Fibroblast of lung (primary cell): ENCODE results near the gene MAEA.

Experiments
- EZH2 ChIP-seq: IDR thresholded peaks from 2 replicates; pipeline ENCODE4 v1.5.1; 2012; ENCODE audit warnings: low read length, control low read depth, mild to moderate bottlenecking; ENCODE audit errors: missing control alignments
- TF ChIP-seq, protein P1 (sequence below), 2 donors: IDR thresholded peaks in 1 of 2; conservative IDR thresholded peaks in 1 of 2; 1 replicate in 1 of 2; 2 replicates in 1 of 2; pipeline ENCODE4 v1.5.1; 2011 to 2012; ENCODE audit warnings: low read length in 2 of 2, control low read depth in 1 of 2, inconsistent platforms in 1 of 2, low read depth in 1 of 2, mild to moderate bottlenecking in 1 of 2

DNA sequence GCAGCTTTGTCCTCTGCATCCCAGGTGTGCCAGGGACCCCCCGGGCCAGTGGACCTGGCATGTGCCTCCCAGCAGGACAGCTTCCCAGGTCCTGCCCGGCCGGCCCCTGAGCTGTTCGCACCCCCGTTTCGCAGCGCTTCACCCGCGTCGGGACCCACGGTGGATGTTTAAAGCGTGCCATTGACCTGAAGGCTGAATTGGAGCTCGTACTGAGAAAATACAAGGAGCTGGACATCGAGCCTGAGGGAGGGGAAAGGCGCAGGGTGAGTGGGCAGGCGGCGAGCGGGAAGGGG, 65.2 kb downstream of the MAEA start:
- TF ChIP-seq EZH2: no peak
- TF ChIP-seq, protein P1, sequence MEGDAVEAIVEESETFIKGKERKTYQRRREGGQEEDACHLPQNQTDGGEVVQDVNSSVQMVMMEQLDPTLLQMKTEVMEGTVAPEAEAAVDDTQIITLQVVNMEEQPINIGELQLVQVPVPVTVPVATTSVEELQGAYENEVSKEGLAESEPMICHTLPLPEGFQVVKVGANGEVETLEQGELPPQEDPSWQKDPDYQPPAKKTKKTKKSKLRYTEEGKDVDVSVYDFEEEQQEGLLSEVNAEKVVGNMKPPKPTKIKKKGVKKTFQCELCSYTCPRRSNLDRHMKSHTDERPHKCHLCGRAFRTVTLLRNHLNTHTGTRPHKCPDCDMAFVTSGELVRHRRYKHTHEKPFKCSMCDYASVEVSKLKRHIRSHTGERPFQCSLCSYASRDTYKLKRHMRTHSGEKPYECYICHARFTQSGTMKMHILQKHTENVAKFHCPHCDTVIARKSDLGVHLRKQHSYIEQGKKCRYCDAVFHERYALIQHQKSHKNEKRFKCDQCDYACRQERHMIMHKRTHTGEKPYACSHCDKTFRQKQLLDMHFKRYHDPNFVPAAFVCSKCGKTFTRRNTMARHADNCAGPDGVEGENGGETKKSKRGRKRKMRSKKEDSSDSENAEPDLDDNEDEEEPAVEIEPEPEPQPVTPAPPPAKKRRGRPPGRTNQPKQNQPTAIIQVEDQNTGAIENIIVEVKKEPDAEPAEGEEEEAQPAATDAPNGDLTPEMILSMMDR (conservative IDR thresholded peaks at IDR 0.05 in 1 of 2, IDR thresholded peaks at IDR 0.05 in 1 of 2; ENCODE audit: low read depth in 1 of 2, low read length in 2 of 2): no peak
